Middle frontal gyrus (tissue), 1 donor: ENCODE data around the gene TRMT11.
"Not testable (repeated sequence)": the region's sequence is repeated elsewhere in the genome, so short reads cannot be mapped to it uniquely, and the experiment has no call there.

Source experiments
- DNase-seq: peaks from one replicate; pipeline ENCODE4 v3.0.0-alpha.2; 2015; ENCODE audit warnings: low spot score; ENCODE audit errors: extremely low spot score

Gene TRMT11

GRCh38 chr6:126041516-126041915 lies 55.2 kb downstream of the TRMT11 start:
- DNase-seq, result no peak

GRCh38 chr6:126042001-126042419 lies 55.7 kb downstream of the TRMT11 start:
- no peak for DNase-seq

- no peak for DNase-seq
These were observed 61.3 kb downstream of the TRMT11 start for GRCh38 chr6:126047648-126048047.

GRCh38 chr6:126048635-126049034 lies 62.3 kb downstream of the TRMT11 start:
- no peak for DNase-seq

DNA sequence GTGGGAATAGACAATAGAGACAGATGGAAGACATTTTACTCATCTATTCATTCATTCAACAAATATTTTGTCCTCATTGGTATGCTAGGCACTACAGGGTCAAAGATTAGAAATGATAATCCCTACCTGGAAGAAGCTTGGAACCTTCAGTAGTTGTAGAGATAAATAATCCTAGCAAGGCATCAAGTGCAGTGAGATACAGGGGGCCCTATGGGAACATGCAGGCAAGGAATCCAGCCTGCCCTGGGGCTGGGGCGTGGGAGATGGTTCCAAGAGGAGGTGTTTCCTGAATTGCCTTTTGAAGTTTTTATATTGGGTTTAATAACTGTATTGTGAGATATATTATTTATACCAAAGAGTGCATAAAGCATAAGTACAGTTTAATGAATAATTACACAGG lies 64.5 kb downstream of the TRMT11 start:
- no peak for DNase-seq

DNA sequence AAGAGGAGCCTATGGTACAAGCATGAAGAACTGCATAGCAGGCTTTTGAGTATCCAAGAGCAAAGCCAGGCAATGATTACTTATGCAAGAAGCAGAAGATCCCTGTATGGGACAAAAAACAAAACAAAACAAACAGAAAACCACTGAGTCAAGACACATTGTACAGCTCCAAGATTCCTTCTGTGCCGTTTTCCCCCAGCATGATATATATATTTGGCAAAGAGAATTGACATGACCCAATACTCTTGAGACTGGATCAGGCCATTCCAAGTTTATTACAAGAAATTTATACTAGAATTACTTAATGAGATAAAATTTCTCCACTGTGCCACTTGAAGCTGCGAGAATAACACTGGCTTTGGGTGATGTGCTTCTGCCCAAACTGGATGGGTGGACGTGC lies 65.5 kb downstream of the TRMT11 start:
- no peak for DNase-seq

DNA sequence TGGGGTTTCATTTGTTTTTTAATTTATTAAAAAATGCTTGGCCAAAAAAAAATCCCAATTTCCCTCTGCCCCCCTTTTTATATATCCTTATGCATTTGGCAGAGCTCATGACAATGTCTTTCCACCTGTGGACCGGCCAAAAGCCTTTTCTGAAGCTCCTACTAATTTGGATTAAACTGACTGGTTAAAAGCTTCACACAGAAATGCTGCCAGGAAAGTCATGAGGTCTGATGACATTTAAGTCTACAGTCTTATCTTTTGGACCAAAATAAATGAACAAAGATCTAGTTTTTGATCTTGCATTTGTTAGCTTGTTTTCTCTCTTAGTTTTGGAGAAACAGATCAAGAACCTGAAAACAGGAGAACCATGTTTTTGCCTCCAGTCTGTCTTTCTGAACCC lies 66.1 kb downstream of the TRMT11 start:
- DNase-seq, result no peak

- DNase-seq, result no peak
These were observed 67.9 kb downstream of the TRMT11 start for GRCh38 chr6:126054258-126054702.

DNA sequence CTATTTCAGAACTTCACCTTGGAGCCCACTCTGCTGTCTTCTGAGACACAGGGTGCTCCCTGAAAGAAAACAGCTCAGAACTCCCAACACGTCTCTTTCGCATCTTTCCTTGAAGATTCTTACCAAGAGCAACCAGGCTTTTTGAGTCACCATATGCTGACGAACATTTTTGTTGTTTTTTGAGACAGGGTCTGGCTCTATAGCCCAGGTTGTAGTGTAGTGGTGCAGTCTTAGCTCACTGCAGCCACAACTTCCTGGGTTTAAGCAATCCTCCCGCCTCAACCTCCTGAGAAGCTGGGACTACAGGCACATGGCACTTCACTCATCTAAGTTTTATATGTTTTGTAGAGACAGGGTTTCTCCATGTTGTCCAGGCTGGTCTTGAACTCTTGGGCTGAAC lies 68.5 kb downstream of the TRMT11 start:
- no peak for DNase-seq

DNA sequence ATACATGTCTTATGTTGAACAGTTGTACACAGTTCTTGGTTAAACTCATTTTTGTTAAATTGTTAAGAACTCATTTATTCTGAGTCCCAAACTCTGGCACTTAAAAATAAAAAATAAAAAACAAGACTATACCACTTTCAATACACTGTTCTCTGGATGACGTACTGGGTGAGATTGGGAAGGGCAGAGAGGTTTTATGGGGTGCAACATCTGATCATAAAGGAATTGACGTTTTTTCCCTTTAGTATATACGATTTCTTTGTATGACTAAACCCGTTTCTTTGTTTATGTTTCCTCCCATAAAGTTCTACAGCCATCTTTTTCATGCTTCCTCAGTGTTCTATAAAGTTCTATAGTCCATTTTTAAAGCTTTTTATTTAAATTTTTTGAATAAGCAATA lies 69.1 kb downstream of the TRMT11 start:
- DNase-seq, result no peak

DNA sequence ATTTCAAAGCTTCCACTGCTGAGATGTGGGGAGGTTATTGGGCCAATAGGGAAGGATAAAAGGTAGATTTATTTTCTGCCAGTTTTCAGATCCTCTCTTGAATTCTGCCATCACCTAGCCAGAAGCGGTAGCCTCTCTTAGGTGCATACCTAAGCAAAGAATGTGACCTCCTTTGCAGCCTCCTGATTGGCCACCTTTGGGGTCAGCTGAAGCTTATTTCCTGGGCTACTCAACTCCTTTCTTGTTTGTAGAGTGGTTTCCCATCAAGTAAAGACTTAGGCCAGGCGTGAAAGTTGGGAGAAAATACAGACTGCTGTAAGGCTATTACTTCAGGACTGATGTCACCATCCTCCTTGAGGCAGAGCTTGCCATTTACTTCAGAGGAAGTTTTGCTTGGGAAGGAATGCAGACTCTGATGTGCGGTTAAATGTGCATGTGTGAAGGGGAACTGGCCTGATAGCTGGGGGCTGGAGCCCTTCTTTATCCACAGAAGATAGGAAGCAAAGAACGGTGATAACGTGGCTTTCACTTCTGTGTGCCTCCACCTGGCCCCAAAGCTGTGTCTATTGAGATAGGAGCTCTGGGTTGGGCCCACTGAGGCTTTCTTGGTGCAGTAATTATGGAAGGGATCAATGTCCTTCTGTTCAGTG lies 70.1 kb downstream of the TRMT11 start:
- no peak for DNase-seq

DNA sequence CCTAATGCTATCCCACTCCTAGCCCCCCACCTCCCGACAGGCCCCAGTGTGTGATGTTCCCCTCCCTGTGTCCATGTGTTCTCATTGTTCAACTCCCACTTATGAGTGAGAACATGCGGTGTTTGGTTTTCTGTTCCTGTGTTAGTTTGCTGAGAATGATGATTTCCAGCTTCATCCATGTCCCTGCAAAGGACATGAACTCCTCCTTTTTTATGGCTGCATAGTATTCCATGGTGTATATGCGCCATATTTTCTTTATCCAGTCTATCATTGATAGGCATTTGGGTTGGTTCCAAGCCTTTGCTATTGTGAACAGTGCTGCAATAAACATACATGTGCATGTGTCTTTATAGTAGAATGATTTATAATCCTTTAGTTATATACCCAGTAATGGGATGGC lies 71.7 kb downstream of the TRMT11 start:
- DNase-seq, result not testable (repeated sequence)

GRCh38 chr6:126060400-126060799 lies 74.1 kb downstream of the TRMT11 start:
- no peak for DNase-seq

- DNase-seq, result no peak
These were observed 77.3 kb downstream of the TRMT11 start for GRCh38 chr6:126063512-126064146.

GRCh38 chr6:126064257-126064747 lies 78.0 kb downstream of the TRMT11 start:
- DNase-seq, result no peak

DNA sequence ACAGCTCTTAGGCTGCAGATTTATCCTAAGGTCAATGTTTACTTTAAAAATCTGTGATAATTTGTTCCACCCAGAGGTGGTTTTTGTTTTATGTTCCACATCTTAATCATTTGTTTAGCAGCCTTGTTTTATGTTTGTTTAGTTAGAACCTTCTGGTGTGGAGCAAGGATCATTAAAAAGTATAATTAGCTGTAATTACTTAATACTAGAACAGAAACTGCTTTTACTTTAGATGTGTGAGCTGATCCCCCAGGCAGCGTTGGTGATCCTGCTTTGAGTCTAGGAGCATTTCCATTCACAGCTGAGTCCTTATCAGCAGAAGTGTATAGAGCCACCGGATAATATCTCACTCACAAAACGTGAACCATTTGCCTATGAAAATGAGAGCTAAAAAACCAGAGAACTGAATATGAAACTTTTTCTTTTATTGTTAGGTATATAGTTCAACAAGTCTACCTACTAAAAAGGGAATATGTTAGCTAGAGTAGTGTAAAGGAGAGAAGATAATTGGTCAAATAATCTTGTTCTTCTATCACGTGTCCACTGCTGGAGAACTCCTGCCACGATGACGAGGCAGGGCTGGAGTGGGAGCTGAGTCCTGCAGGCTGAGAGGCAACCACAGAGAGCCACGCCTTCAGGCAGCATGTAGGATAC lies 78.5 kb downstream of the TRMT11 start:
- no peak for DNase-seq

- DNase-seq, result no peak
These were observed 80.0 kb downstream of the TRMT11 start for GRCh38 chr6:126066053-126067048.

DNA sequence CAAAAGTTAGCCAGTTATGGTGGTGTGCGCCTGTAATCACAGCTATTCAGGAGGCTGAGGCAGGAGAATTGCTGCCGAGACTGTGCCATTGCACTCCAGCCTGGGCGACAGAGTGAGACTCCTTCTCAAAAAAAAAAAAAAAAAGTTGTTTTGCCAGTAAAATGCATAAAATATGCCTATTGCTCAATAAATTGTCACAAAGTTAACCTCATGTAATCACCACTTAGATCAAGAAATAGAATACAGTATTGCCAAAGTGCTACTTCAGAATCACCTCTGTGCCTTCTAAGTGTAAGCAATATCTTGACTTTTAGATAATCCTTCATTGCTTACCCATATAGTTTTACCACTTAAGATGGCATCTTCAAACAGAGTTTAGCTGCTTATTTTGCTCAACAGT lies 80.7 kb downstream of the TRMT11 start:
- no peak for DNase-seq

GRCh38 chr6:126069449-126069848 lies 83.1 kb downstream of the TRMT11 start:
- no peak for DNase-seq

DNA sequence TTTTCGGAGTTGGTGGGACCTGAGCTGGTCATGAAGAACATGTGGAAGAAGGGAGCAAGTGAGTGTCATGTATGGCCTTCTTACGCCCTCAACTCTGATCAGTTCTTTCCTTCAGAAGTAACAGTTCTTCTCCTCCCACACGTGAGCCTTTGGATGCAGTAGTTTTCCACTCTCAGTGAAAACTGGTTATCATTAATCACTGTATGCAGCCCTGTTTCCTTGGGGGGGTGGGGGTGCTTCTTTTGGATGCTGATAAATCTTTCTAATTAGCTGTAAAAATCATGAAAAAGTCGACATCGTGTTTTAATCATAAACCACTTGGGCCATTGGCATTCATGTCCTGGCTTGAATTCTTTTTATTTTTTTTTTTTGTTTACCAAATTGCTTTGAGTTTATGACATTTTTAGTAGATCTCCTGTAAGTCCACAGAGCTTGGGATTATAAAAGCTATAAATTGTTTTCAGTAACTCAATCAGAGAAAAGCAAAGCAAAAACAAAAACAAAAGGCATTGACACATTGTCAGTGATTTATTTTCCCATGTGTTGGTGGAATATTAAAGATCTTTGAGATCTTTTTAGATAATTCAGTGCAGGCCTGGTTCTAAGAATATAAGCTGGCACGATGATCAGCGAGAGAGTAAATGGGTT lies 84.8 kb downstream of the TRMT11 start:
- no peak for DNase-seq

DNA sequence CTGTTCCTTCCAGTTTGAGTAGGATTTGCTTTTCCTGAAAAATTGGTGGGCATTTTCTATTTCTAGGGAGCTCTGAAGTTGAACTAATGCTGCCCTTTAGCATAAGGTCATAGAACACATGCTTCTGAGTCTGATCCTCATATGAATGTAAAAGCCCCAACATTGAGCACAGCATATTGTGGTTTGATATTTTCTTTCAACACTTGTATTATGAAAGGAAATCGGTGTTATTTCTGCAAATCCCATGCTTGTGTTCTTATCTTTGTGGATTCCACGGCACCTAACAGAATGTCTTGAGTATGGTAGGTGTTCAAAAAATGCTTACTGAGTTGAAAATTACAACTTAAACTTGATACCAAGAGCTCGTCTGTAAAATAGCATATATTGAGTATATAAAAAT lies 85.8 kb downstream of the TRMT11 start:
- no peak for DNase-seq
